Fibroblast of peridontal ligament (primary cell): Measurements from ENCODE around the gene SLC6A19.

Experiments used
- DNase-seq: peaks from one replicate; pipeline ENCODE4 v3.0.0-alpha.2; 2010; ENCODE audit errors: extremely low read depth

Gene SLC6A19

GRCh38 chr5:1244255-1244654, 42.9 kb downstream of the SLC6A19 start:
- DNase-seq: no peak

- no peak for DNase-seq
These were observed 43.6 kb downstream of the SLC6A19 start for GRCh38 chr5:1244976-1245375.

- no peak for DNase-seq
These were observed 44.6 kb downstream of the SLC6A19 start for GRCh38 chr5:1245905-1246576.

GRCh38 chr5:1246711-1247431, 45.5 kb downstream of the SLC6A19 start:
- no peak for DNase-seq

- DNase-seq: no peak
These were observed 46.4 kb downstream of the SLC6A19 start for GRCh38 chr5:1247811-1248210.

- DNase-seq: no peak
These were observed 48.2 kb downstream of the SLC6A19 start for GRCh38 chr5:1249366-1250280.

- DNase-seq: no peak
These were observed 50.5 kb downstream of the SLC6A19 start for GRCh38 chr5:1251678-1252580.

GRCh38 chr5:1252681-1253080, 51.3 kb downstream of the SLC6A19 start:
- DNase-seq: no peak

- no peak for DNase-seq
These were observed 52.2 kb downstream of the SLC6A19 start for GRCh38 chr5:1253456-1254105.

GRCh38 chr5:1254196-1254595, 52.8 kb downstream of the SLC6A19 start:
- no peak for DNase-seq

- DNase-seq: no peak
These were observed 53.7 kb downstream of the SLC6A19 start for GRCh38 chr5:1255081-1255561.

- no peak for DNase-seq
These were observed 55.4 kb downstream of the SLC6A19 start for GRCh38 chr5:1256776-1257175.

GRCh38 chr5:1257363-1257762, 56.0 kb downstream of the SLC6A19 start:
- DNase-seq: no peak

GRCh38 chr5:1257841-1258240, 56.4 kb downstream of the SLC6A19 start:
- no peak for DNase-seq

- DNase-seq: no peak
These were observed 58.5 kb downstream of the SLC6A19 start for GRCh38 chr5:1259806-1260480.

- no peak for DNase-seq
These were observed 60.2 kb downstream of the SLC6A19 start for GRCh38 chr5:1261643-1262042.

GRCh38 chr5:1262381-1262780, 61.0 kb downstream of the SLC6A19 start:
- DNase-seq: peak; percentile 6

GRCh38 chr5:1264211-1264610, 62.8 kb downstream of the SLC6A19 start:
- no peak for DNase-seq

GRCh38 chr5:1265026-1265425, 63.6 kb downstream of the SLC6A19 start:
- DNase-seq: no peak
